Nephron progenitor cell (in vitro differentiated cells): ENCODE data around the gene PAPSS1.

Experiments used
- DNase-seq: peaks from one replicate; pipeline ENCODE4 v3.0.0; 2021
- H3K27ac Mint-ChIP-seq: 2 replicates; pipeline ENCODE4 v1.8.0; 2021; ENCODE audit warnings: mild to moderate bottlenecking, moderate library complexity, mixed read lengths
- H3K27me3 Mint-ChIP-seq: 2 replicates; pipeline ENCODE4 v1.8.0; 2021; ENCODE audit warnings: mild to moderate bottlenecking, low read depth, mixed read lengths; ENCODE audit not compliant: poor library complexity
- H3K36me3 Mint-ChIP-seq: 2 replicates; pipeline ENCODE4 v1.8.0; 2021; ENCODE audit warnings: low read depth, mixed read lengths
- H3K4me1 Mint-ChIP-seq: 2 replicates; pipeline ENCODE4 v1.8.0; 2021; ENCODE audit warnings: mixed read lengths
- H3K4me3 Mint-ChIP-seq: 2 replicates; pipeline ENCODE4 v1.8.0; 2021; ENCODE audit warnings: mild to moderate bottlenecking, moderate library complexity, mixed read lengths
- H3K9me3 Mint-ChIP-seq: 2 replicates; pipeline ENCODE4 v1.8.0; 2021; ENCODE audit warnings: mild to moderate bottlenecking, moderate library complexity, mixed read lengths
- TF ChIP-seq, protein P1 (sequence below): fragments of 200-600 bp; sonication (generic); IDR thresholded peaks from 2 replicates; pipeline ENCODE4 v1.5.0; 2021; ENCODE audit warnings: antibody characterized with exemption

Gene PAPSS1

DNA sequence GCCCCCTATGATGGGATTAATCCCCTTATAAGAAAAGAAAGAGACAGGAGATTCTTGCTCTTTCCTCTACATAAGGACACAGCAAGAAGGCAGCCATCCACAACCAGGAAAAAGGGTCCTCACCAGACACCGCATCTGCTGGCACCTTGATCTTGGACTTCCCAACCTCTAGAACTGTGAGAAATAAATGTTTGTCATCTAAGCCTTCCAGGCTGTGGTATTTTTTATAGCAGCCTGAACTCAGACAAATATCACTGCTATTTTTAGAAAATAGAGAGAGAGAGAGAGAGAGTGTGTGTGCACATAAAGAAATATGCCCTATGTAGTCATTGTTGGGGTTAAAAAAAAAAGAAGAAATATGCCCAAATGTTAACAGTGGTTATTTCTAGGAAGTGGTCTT, 104.2 kb downstream of the PAPSS1 start:
- Mint-ChIP-seq H3K36me3 (peaks cover 64% of the 10 kb centered on the region), H3K27me3 (no peaks in the 10 kb centered on the region), H3K27ac (no peak overlapping the region), H3K9me3 (no peaks in the 10 kb centered on the region), H3K4me1 (no peaks in the 10 kb centered on the region), H3K4me3 (no peak overlapping the region)
- TF ChIP-seq, protein P1, sequence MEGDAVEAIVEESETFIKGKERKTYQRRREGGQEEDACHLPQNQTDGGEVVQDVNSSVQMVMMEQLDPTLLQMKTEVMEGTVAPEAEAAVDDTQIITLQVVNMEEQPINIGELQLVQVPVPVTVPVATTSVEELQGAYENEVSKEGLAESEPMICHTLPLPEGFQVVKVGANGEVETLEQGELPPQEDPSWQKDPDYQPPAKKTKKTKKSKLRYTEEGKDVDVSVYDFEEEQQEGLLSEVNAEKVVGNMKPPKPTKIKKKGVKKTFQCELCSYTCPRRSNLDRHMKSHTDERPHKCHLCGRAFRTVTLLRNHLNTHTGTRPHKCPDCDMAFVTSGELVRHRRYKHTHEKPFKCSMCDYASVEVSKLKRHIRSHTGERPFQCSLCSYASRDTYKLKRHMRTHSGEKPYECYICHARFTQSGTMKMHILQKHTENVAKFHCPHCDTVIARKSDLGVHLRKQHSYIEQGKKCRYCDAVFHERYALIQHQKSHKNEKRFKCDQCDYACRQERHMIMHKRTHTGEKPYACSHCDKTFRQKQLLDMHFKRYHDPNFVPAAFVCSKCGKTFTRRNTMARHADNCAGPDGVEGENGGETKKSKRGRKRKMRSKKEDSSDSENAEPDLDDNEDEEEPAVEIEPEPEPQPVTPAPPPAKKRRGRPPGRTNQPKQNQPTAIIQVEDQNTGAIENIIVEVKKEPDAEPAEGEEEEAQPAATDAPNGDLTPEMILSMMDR: no peak
- DNase-seq: no peak

GRCh38 chr4:107603430-107603829, 116.6 kb downstream of the PAPSS1 start:
- Mint-ChIP-seq H3K27me3 (no peaks in the 10 kb centered on the region), H3K4me1 (no peaks in the 10 kb centered on the region), H3K36me3 (no peaks in the 10 kb centered on the region), H3K27ac (no peak overlapping the region), H3K4me3 (no peak overlapping the region), H3K9me3 (no peaks in the 10 kb centered on the region)
- DNase-seq: no peak
- TF ChIP-seq, protein P1: no peak

GRCh38 chr4:107600983-107601382, 119.1 kb downstream of the PAPSS1 start:
- Mint-ChIP-seq H3K36me3 (no peaks in the 10 kb centered on the region), H3K27ac (no peak overlapping the region)

GRCh38 chr4:107600436-107600835, 119.6 kb downstream of the PAPSS1 start:
- DNase-seq: no peak
- Mint-ChIP-seq H3K4me3 (no peak overlapping the region), H3K9me3 (no peaks in the 10 kb centered on the region), H3K4me1 (no peaks in the 10 kb centered on the region), H3K36me3 (no peaks in the 10 kb centered on the region), H3K27ac (peak overlapping the region; percentile 31), H3K27me3 (no peaks in the 10 kb centered on the region)
- TF ChIP-seq, protein P1: no peak

More at GRCh38 chr4:107600983-107601382, 119.1 kb downstream of the PAPSS1 start:
- no peak for DNase-seq
- TF ChIP-seq, protein P1: no peak
- Mint-ChIP-seq H3K4me3 (no peak overlapping the region), H3K27me3 (no peaks in the 10 kb centered on the region), H3K4me1 (no peaks in the 10 kb centered on the region), H3K9me3 (no peaks in the 10 kb centered on the region)

- Mint-ChIP-seq H3K4me1 (no peaks in the 10 kb centered on the region), H3K27me3 (no peaks in the 10 kb centered on the region), H3K9me3 (no peaks in the 10 kb centered on the region), H3K4me3 (no peak overlapping the region), H3K27ac (no peak overlapping the region), H3K36me3 (no peaks in the 10 kb centered on the region)
- TF ChIP-seq, protein P1: no peak
- DNase-seq: no peak
Measured at GRCh38 chr4:107599841-107600240, 120.2 kb downstream of the PAPSS1 start.

- H3K4me1 Mint-ChIP-seq: no peaks in the 10 kb centered on the region
- H3K27me3 Mint-ChIP-seq: no peaks in the 10 kb centered on the region
- no peak overlapping the region for H3K4me3 Mint-ChIP-seq
- no peak overlapping the region for H3K27ac Mint-ChIP-seq
- DNase-seq: no peak
- peaks cover 13% of the 10 kb centered on the region for H3K9me3 Mint-ChIP-seq
- TF ChIP-seq, protein P1: no peak
- H3K36me3 Mint-ChIP-seq: no peaks in the 10 kb centered on the region
Measured at GRCh38 chr4:107593230-107593629, 126.8 kb downstream of the PAPSS1 start.
